GM12878 (cell line): ENCODE results near the gene MACF1. TPM values are rescaled to one million over a fixed set of nuclear protein-coding genes. Genes with fewer than 3 reads are reported as not detected.

Source experiments
- ATAC-seq: fragments of 200-7000 bp; cut with Tn5 transposase; 3 replicates; pipeline ENCODE4 v1.9.1; 2020; ENCODE audit warnings: mild to moderate bottlenecking, moderate library complexity
- BruUV-seq: library from RNA; stranded (reverse); fragments of 400-500 nt; replicated peaks from 2 replicates; lab custom pipeline; 2021; lab: Mats Ljungman, UMichigan
- CTCF ChIA-PET: fragments of 300-600 bp; sonication (Branson Sonifier 250); formaldehyde crosslinking; extraction: SDS; loops from one replicate; lab custom pipeline; 2021; ENCODE audit warnings: inconsistent platforms; lab: Yijun Ruan, JAX
- POLR2A ChIA-PET: fragments of 350-600 bp; formaldehyde crosslinking; extraction: SDS; loops from one replicate; lab custom pipeline; 2021; ENCODE audit warnings: inconsistent platforms; lab: Charles Lee
- RAD21 ChIA-PET: fragments of 300-600 bp; sonication (Branson Sonifier 250); formaldehyde crosslinking; loops from one replicate; lab custom pipeline; 2023; ENCODE audit warnings: antibody characterized with exemption; ENCODE audit not compliant: unreplicated experiment; lab: Charles Lee
- SMC1A ChIA-PET: fragments of 300-600 bp; sonication (Branson Sonifier 250); formaldehyde crosslinking; loops from one replicate; lab custom pipeline; 2023; ENCODE audit not compliant: unreplicated experiment, uncharacterized antibody; lab: Charles Lee
- DNase-seq: peaks from one replicate; pipeline ENCODE4 v3.0.0-alpha.2; 2011; ENCODE audit warnings: low read depth, low spot score
- FAIRE-seq: peaks from 3 replicates; lab custom pipeline; 2011; peaks lifted over from hg19 to GRCh38; lab: Jason Lieb, UNC
- H2AFZ ChIP-seq: 2 replicates; pipeline ENCODE4 v1.6.0; 2011; ENCODE audit warnings: low read depth, low read length, control low read depth; ENCODE audit not compliant: control insufficient read depth
- H3K27ac ChIP-seq: 2 replicates; pipeline ENCODE4 v1.5.1; 2011; ENCODE audit warnings: control low read depth; ENCODE audit not compliant: control insufficient read depth, insufficient read depth
- H3K27me3 ChIP-seq, 2 experiments: replicated peaks in 1 of 2; 2 replicates each; pipeline versions ENCODE4 v1.6.0 to v1.6.1; 2011; ENCODE audit warnings: low read length in 1 of 2; ENCODE audit not compliant: control insufficient read depth in 2 of 2, insufficient read depth in 2 of 2
- H3K36me3 ChIP-seq, 2 experiments: 2 replicates each; pipeline ENCODE4 v1.5.1; 2011; ENCODE audit warnings: low read length in 1 of 2; ENCODE audit not compliant: control insufficient read depth in 2 of 2, insufficient read depth in 2 of 2
- H3K4me1 ChIP-seq: 2 replicates; pipeline ENCODE4 v1.6.1; 2011; ENCODE audit warnings: mild to moderate bottlenecking, low read length, moderate library complexity, mixed read lengths; ENCODE audit not compliant: control insufficient read depth, insufficient read depth
- H3K4me2 ChIP-seq: 2 replicates; pipeline ENCODE4 v1.6.0; 2011; ENCODE audit warnings: control low read depth; ENCODE audit not compliant: control insufficient read depth, insufficient read depth
- H3K4me3 ChIP-seq: fragments of 200-600 bp; sonication (generic); 2 replicates; pipeline ENCODE4 v1.5.1; 2016
- H3K79me2 ChIP-seq: 2 replicates; pipeline ENCODE4 v1.6.0; 2011; ENCODE audit warnings: low read length; ENCODE audit not compliant: control insufficient read depth, insufficient read depth
- H3K9ac ChIP-seq: 2 replicates; pipeline ENCODE4 v1.8.0; 2011; ENCODE audit warnings: low read length, control low read depth, mixed read lengths; ENCODE audit not compliant: control insufficient read depth, insufficient read depth
- H3K9me3 ChIP-seq: replicated peaks from 3 replicates; pipeline ENCODE4 v1.5.1; 2011; ENCODE audit warnings: mild to moderate bottlenecking, low read length; ENCODE audit not compliant: control insufficient read depth, insufficient read depth
- H4K20me1 ChIP-seq: 2 replicates; pipeline ENCODE4 v1.6.0; 2011; ENCODE audit not compliant: control insufficient read depth, insufficient read depth
- ATF2 ChIP-seq: IDR thresholded peaks from 2 replicates; pipeline ENCODE4 v1.6.1; 2012; ENCODE audit warnings: low read length, inconsistent platforms
- CREB1 ChIP-seq: IDR thresholded peaks from 2 replicates; pipeline ENCODE4 v1.6.1; 2012; ENCODE audit warnings: low read depth, mild to moderate bottlenecking, inconsistent platforms
- E4F1 ChIP-seq: fragments of 450-650 bp; IDR thresholded peaks from 2 replicates; pipeline ENCODE4 v1.6.1; 2018; ENCODE audit warnings: borderline replicate concordance, mild to moderate bottlenecking; ENCODE audit not compliant: partially characterized antibody
- EP300 ChIP-seq, 2 experiments: fragments of 150-350 bp in 1 of 2; IDR thresholded peaks; 2 replicates each; pipeline ENCODE4 v1.6.1; 2011 to 2012; ENCODE audit warnings: low read depth in 2 of 2, low read length in 2 of 2, borderline replicate concordance in 1 of 2, improper control_type of control experiment in 1 of 2, inconsistent platforms in 1 of 2; ENCODE audit not compliant: control insufficient read depth in 1 of 2
- MEF2B ChIP-seq: fragments of 450-650 bp; IDR thresholded peaks from 2 replicates; pipeline ENCODE4 v1.6.1; 2018; ENCODE audit warnings: mild to moderate bottlenecking, moderate library complexity; ENCODE audit not compliant: partially characterized antibody, poor library complexity, severe bottlenecking
- NR2C1 ChIP-seq: fragments of 450-650 bp; IDR thresholded peaks from 2 replicates; pipeline ENCODE4 v1.6.1; 2017; ENCODE audit warnings: antibody characterized with exemption, mild to moderate bottlenecking, moderate library complexity
- PKNOX1 ChIP-seq: fragments of 450-650 bp; IDR thresholded peaks from 2 replicates; pipeline ENCODE4 v1.6.1; 2016; ENCODE audit warnings: mild to moderate bottlenecking
- POU2F2 ChIP-seq: IDR thresholded peaks from 3 replicates; pipeline ENCODE4 v1.6.1; 2011; ENCODE audit warnings: low read depth, mild to moderate bottlenecking, low read length, borderline replicate concordance
- SREBF1 ChIP-seq: IDR thresholded peaks from 2 replicates; pipeline ENCODE4 v1.6.1; 2012; ENCODE audit warnings: mild to moderate bottlenecking, low read length
- SREBF2 ChIP-seq: IDR thresholded peaks from 2 replicates; pipeline ENCODE4 v1.6.1; 2012; ENCODE audit warnings: mild to moderate bottlenecking, low read length
- TCF12 ChIP-seq: IDR thresholded peaks from 2 replicates; pipeline ENCODE4 v1.6.1; 2011; ENCODE audit warnings: low read depth, mild to moderate bottlenecking, low read length
- TCF7 ChIP-seq: IDR thresholded peaks from 2 replicates; pipeline ENCODE4 v1.6.1; 2014; ENCODE audit warnings: antibody characterized with exemption, borderline replicate concordance
- WGBS: methylation state at CpG from one replicate; pipeline ENCODE4 v1.1.6; 2016; ENCODE audit warnings: low lambda C conversion rate; ENCODE audit not compliant: insufficient replicate concordance, insufficient coverage; ENCODE audit errors: missing lambda C conversion rate; 5-methylcytosine and 5-hydroxymethylcytosine counted together
- in situ Hi-C: fragments of 300-500 bp; cut with MboI; formaldehyde crosslinking; loops from 9 replicates; pipeline ENCODE4 v1.14.3; 2018; ENCODE audit warnings: mixed read lengths
- intact Hi-C: fragments of 100-400 bp; cut with micrococcal nuclease; formaldehyde crosslinking; loops from one replicate; pipeline ENCODE4 v1.14.2; 2022; ENCODE audit not compliant: unreplicated experiment
- polyA plus RNA-seq, 11 experiments: library from polyadenylated mRNA; depleted of rRNA in 4 of 11; unstranded in 6 of 11; stranded (reverse) in 5 of 11; fragments of >200 nt; fragmentation: Nextera tagmentation in 4 of 11; fragmentation: Illumina TruSeq in 1 of 11; extraction: Ambion mirVana in 4 of 11; extraction: Trizol in 1 of 11; gene quantifications; 1 replicate in 1 of 11; 2 replicates in 10 of 11; pipeline versions ENCODE4 v1.2.1 to v1.2.3, GENCODE V29; 2011 to 2016; ENCODE audit warnings: inconsistent platforms in 2 of 11, missing spikeins in 2 of 11, low read depth in 1 of 11
- total RNA-seq, 4 experiments: library from RNA; depleted of rRNA in 3 of 4; stranded (reverse); fragments of >200 nt in 3 of 4; fragmentation: Illumina TruSeq in 1 of 4; extraction: Trizol in 1 of 4; gene quantifications; 2 replicates each; pipeline versions ENCODE4 v1.2.1 to v1.2.3, GENCODE V29; 2013 to 2021
- TF ChIP-seq, protein P1 (sequence below): fragments of 450-650 bp; IDR thresholded peaks from 2 replicates; pipeline ENCODE4 v1.6.1; 2017; ENCODE audit warnings: borderline replicate concordance
- TF ChIP-seq, protein P2 (sequence below): IDR thresholded peaks from 2 replicates; pipeline ENCODE4 v1.6.1; 2011; ENCODE audit warnings: mild to moderate bottlenecking, low read depth, low read length, moderate library complexity; ENCODE audit not compliant: insufficient replicate concordance

Gene MACF1
- total and polyA plus RNA-seq, 10 of the 15 experiments (the other 5 are each of a cell fraction or from before 2014, with no cell fraction given), result 15.5 to 201 (median 76.9) TPM

GRCh38 chr1:39324888-39325287 lies 120.4 kb downstream of the MACF1 start (continued):
- TF ChIP-seq, protein P1, sequence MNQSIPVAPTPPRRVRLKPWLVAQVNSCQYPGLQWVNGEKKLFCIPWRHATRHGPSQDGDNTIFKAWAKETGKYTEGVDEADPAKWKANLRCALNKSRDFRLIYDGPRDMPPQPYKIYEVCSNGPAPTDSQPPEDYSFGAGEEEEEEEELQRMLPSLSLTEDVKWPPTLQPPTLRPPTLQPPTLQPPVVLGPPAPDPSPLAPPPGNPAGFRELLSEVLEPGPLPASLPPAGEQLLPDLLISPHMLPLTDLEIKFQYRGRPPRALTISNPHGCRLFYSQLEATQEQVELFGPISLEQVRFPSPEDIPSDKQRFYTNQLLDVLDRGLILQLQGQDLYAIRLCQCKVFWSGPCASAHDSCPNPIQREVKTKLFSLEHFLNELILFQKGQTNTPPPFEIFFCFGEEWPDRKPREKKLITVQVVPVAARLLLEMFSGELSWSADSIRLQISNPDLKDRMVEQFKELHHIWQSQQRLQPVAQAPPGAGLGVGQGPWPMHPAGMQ, result no peak
- TF ChIP-seq E4F1 (no peak), NR2C1 (no peak), TCF7 (no peak), MEF2B (no peak)
- TF ChIP-seq, all 136 proteins: peak for 0

DNA sequence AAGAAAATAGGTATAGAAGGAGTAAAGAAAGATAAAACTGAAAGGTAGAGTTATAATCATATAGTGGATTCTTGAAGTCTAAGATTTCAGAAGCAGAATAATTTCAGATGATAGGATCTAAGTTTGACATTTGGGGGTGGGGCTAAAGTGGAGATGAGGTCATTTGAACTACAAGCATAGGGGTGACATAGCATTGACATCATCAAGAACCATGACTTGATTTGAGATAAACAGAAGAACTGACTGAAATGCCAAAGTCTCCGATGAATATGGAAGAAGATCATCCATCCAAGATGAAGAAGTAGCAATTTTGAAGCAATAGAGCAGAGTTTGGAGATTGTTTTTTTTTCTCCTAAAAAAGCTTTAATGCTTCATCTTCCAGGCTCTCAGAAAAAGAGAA lies 122.3 kb downstream of the MACF1 start:
- Histone ChIP-seq H4K20me1 (no peaks in the 10 kb centered on the region), H3K9ac (no peak overlapping the region), H3K36me3 (peaks cover 13 to 68% of the 10 kb centered on the region in 2 experiments), H3K4me1 (peaks cover 7% of the 10 kb centered on the region), H3K9me3 (no peaks in the 10 kb centered on the region), H3K4me3 (no peak overlapping the region), H3K79me2 (no peaks in the 10 kb centered on the region), H3K4me2 (no peak overlapping the region), H2AFZ (no peak overlapping the region), H3K27me3 (no peaks in the 10 kb centered on the region), H3K27ac (no peak overlapping the region)
- FAIRE-seq (no peak), ATAC-seq (no peak), DNase-seq (no peak)
- in situ Hi-C loops (no loop called here), intact Hi-C loops (no loop called here)
- ChIA-PET RAD21 (no interaction called here), POLR2A (interaction anchor here (0.6 kb wide), 2 partner anchors 9 to 162 kb away, joined by 4 to 5 read pairs; no protein-coding TSS in a partner anchor), CTCF (interaction anchor here (0.8 to 1.6 kb wide), 3 partner anchors 9 to 228 kb away, joined by 3 to 5 read pairs (median 3); no protein-coding TSS in a partner anchor), SMC1A (interaction anchor here (1.1 kb wide), 1 partner anchor 68 kb away, joined by 3 read pairs; no protein-coding TSS in a partner anchor)
- TF ChIP-seq, protein P2, sequence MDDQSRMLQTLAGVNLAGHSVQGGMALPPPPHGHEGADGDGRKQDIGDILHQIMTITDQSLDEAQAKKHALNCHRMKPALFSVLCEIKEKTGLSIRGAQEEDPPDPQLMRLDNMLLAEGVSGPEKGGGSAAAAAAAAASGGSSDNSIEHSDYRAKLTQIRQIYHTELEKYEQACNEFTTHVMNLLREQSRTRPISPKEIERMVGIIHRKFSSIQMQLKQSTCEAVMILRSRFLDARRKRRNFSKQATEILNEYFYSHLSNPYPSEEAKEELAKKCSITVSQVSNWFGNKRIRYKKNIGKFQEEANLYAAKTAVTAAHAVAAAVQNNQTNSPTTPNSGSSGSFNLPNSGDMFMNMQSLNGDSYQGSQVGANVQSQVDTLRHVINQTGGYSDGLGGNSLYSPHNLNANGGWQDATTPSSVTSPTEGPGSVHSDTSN, result no peak
- TF ChIP-seq PKNOX1 (no peak), SREBF1 (no peak), EP300 (IDR thresholded peaks at IDR 0.05; ENCODE audit: borderline replicate concordance in 1 of 2, control insufficient read depth in 1 of 2, low read depth in 2 of 2, low read length in 2 of 2) (no peak), POU2F2 (no peak), TCF12 (no peak), CREB1 (peak; percentile 60; the same call in 1 of the 2 replicates), ATF2 (no peak), SREBF2 (no peak)
- 100% methylated on average over 1 of the region's 1 CpG for WGBS
- BruUV-seq, result no TSS peak
